HL-60 (cell line): ENCODE results near the gene PPP6R3.
A peak's percentile ranks its signal among the peaks of the same experiment; 100 is the strongest.

ENCODE experiments used
- DNase-seq, 2 experiments: peaks; one replicate each; pipeline ENCODE4 v3.0.0-alpha.2; 2010 to 2020; ENCODE audit warnings: low read depth in 1 of 2, low spot score in 1 of 2
- H3K27ac ChIP-seq: fragments of 250-450 bp; sonication (Bioruptor Pico); replicated peaks from 2 replicates; pipeline ENCODE4 v1.5.1; 2020; ENCODE audit warnings: mild to moderate bottlenecking, moderate library complexity
- H3K27me3 ChIP-seq: fragments of 250-450 bp; sonication (Bioruptor Pico); 2 replicates; pipeline ENCODE4 v1.5.1; 2021; ENCODE audit warnings: mild to moderate bottlenecking, moderate library complexity; ENCODE audit not compliant: insufficient read depth, poor library complexity, severe bottlenecking
- H3K4me3 ChIP-seq: replicated peaks from 2 replicates; pipeline ENCODE4 v1.5.1; 2011; ENCODE audit warnings: mild to moderate bottlenecking, control low read depth, low read length; ENCODE audit not compliant: insufficient read depth
- CTCF ChIP-seq: IDR thresholded peaks from one replicate; pipeline ENCODE4 v1.5.1; 2011; ENCODE audit warnings: low read length, control low read depth, inconsistent platforms; ENCODE audit not compliant: insufficient read depth
- GABPA ChIP-seq: IDR thresholded peaks from 2 replicates; pipeline ENCODE4 v1.6.1; 2012; ENCODE audit warnings: low read depth
- POLR2AphosphoS5 ChIP-seq: IDR thresholded peaks from 2 replicates; pipeline ENCODE4 v1.6.1; 2012; ENCODE audit warnings: low read depth
- SPI1 ChIP-seq: IDR thresholded peaks from 2 replicates; pipeline ENCODE4 v1.6.1; 2012; ENCODE audit warnings: low read depth, mild to moderate bottlenecking, borderline replicate concordance
- TF ChIP-seq, protein P1 (sequence below): IDR thresholded peaks from 2 replicates; pipeline ENCODE4 v1.6.1; 2012; ENCODE audit warnings: low read depth; ENCODE audit not compliant: insufficient replicate concordance

The PPP6R3 gene

GRCh38 chr11:68436985-68437926 is 23.3 kb upstream of the PPP6R3 start:
- H3K27ac ChIP-seq = no peak overlapping the region
- no peaks in the 10 kb centered on the region for H3K27me3 ChIP-seq
- DNase-seq = peak; percentile 11 to 28
- H3K4me3 ChIP-seq = no peak overlapping the region
- TF ChIP-seq SPI1 (no peak), GABPA (no peak), CTCF (no peak), POLR2AphosphoS5 (no peak)
- TF ChIP-seq, protein P1, sequence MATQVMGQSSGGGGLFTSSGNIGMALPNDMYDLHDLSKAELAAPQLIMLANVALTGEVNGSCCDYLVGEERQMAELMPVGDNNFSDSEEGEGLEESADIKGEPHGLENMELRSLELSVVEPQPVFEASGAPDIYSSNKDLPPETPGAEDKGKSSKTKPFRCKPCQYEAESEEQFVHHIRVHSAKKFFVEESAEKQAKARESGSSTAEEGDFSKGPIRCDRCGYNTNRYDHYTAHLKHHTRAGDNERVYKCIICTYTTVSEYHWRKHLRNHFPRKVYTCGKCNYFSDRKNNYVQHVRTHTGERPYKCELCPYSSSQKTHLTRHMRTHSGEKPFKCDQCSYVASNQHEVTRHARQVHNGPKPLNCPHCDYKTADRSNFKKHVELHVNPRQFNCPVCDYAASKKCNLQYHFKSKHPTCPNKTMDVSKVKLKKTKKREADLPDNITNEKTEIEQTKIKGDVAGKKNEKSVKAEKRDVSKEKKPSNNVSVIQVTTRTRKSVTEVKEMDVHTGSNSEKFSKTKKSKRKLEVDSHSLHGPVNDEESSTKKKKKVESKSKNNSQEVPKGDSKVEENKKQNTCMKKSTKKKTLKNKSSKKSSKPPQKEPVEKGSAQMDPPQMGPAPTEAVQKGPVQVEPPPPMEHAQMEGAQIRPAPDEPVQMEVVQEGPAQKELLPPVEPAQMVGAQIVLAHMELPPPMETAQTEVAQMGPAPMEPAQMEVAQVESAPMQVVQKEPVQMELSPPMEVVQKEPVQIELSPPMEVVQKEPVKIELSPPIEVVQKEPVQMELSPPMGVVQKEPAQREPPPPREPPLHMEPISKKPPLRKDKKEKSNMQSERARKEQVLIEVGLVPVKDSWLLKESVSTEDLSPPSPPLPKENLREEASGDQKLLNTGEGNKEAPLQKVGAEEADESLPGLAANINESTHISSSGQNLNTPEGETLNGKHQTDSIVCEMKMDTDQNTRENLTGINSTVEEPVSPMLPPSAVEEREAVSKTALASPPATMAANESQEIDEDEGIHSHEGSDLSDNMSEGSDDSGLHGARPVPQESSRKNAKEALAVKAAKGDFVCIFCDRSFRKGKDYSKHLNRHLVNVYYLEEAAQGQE = no peak

- no peaks in the 10 kb centered on the region for H3K27me3 ChIP-seq
- DNase-seq = no peak
- no peak overlapping the region for H3K4me3 ChIP-seq
- no peak overlapping the region for H3K27ac ChIP-seq
- no peak for TF ChIP-seq POLR2AphosphoS5
- TF ChIP-seq SPI1 = no peak
- TF ChIP-seq GABPA = no peak
- TF ChIP-seq CTCF = no peak
- TF ChIP-seq, protein P1 = no peak
Observed at GRCh38 chr11:68437927-68438657, 22.5 kb upstream of the PPP6R3 start.

DNA sequence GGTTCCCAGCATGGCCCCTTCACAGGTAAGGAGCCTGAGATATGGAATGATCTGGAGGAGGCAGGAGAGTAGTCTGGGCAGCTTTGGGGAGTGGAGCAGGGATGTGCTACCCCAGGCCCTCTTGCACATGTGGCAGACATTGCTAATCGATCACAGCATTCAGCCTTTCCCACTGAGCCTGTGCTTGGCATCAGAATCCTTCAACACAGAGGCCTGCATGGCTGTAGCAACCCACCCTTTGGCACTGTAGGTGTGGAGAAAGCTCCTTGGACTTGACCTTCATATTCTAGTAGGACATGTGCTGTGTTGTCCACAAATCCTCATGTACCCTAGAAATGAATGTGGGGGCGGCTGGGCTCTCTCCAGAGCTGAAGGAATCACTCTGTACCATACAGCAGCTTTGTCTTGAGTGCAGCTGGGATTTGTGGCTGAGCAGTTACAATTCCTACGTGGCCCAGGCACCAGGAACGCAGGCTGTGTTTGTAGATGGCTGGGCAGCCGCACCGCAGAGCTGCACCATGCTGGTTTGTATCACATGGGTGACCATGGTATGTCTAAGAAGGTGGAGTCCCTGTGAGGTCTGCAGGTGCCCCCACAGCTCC is 21.8 kb upstream of the PPP6R3 start:
- Histone ChIP-seq H3K4me3 (no peak overlapping the region), H3K27me3 (no peaks in the 10 kb centered on the region), H3K27ac (no peak overlapping the region)
- TF ChIP-seq, protein P1 = no peak
- TF ChIP-seq GABPA (no peak), POLR2AphosphoS5 (no peak), CTCF (no peak), SPI1 (no peak)
- DNase-seq = no peak
